DND-41 (cell line): ENCODE measurements around the gene SCGB2A2.

Experiments
- EZH2 ChIP-seq: IDR thresholded peaks from 3 replicates; pipeline ENCODE4 v1.6.1; 2012; ENCODE audit warnings: borderline replicate concordance, low read depth, mild to moderate bottlenecking, moderate library complexity, low read length, inconsistent platforms; ENCODE audit not compliant: severe bottlenecking
- TF ChIP-seq, protein P1 (sequence below): IDR thresholded peaks from 2 replicates; pipeline ENCODE4 v1.5.1; 2012; ENCODE audit warnings: borderline replicate concordance, low read length, moderate library complexity, mild to moderate bottlenecking; ENCODE audit not compliant: poor library complexity, severe bottlenecking; ENCODE audit errors: extremely low read depth

DNA sequence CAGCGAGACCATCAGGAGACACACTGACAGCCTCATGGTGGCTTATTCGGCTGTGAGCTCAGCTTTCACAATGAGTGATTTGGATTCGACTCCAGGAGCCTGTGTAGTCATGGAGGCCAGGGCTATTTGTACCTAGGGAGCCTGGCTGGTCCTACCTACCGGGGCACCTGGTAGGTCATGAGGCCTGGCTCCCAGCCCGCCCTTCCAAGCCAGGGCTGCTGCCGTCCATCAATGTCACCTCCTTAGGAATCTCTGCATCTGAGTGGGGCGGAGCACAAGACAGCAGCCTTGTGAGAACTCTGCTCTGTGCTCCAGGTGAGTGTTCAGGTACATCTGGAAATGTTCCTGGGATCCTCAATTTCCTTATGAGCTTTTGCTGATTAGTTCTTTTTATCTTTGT lies 29.0 kb downstream of the SCGB2A2 start, which contains the start of gene SCGB1D4:
- TF ChIP-seq, protein P1, sequence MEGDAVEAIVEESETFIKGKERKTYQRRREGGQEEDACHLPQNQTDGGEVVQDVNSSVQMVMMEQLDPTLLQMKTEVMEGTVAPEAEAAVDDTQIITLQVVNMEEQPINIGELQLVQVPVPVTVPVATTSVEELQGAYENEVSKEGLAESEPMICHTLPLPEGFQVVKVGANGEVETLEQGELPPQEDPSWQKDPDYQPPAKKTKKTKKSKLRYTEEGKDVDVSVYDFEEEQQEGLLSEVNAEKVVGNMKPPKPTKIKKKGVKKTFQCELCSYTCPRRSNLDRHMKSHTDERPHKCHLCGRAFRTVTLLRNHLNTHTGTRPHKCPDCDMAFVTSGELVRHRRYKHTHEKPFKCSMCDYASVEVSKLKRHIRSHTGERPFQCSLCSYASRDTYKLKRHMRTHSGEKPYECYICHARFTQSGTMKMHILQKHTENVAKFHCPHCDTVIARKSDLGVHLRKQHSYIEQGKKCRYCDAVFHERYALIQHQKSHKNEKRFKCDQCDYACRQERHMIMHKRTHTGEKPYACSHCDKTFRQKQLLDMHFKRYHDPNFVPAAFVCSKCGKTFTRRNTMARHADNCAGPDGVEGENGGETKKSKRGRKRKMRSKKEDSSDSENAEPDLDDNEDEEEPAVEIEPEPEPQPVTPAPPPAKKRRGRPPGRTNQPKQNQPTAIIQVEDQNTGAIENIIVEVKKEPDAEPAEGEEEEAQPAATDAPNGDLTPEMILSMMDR: no peak
- no peak for TF ChIP-seq EZH2
